ENCODE data around the gene PIF1.

- TF ChIP-seq CTCF (conservative IDR thresholded peaks at IDR 0.05; ENCODE audit: low read depth, low read length) (no peak), EZH2 (IDR thresholded peaks at IDR 0.05; ENCODE audit: low read length, unreplicated experiment) (no peak)
These were observed 58.2 kb downstream of the PIF1 start for GRCh38 chr15:64767203-64767602.
